NCI-H146 (cell line): ENCODE measurements around the gene LIMA1.
"Not testable (repeated sequence)": the region's sequence is repeated elsewhere in the genome, so short reads cannot be mapped to it uniquely, and the experiment has no call there.

ENCODE experiments used
- DNase-seq: peaks from one replicate; lab custom pipeline; 2025; lab: John Stamatoyannopoulos, UW

Gene LIMA1

DNA sequence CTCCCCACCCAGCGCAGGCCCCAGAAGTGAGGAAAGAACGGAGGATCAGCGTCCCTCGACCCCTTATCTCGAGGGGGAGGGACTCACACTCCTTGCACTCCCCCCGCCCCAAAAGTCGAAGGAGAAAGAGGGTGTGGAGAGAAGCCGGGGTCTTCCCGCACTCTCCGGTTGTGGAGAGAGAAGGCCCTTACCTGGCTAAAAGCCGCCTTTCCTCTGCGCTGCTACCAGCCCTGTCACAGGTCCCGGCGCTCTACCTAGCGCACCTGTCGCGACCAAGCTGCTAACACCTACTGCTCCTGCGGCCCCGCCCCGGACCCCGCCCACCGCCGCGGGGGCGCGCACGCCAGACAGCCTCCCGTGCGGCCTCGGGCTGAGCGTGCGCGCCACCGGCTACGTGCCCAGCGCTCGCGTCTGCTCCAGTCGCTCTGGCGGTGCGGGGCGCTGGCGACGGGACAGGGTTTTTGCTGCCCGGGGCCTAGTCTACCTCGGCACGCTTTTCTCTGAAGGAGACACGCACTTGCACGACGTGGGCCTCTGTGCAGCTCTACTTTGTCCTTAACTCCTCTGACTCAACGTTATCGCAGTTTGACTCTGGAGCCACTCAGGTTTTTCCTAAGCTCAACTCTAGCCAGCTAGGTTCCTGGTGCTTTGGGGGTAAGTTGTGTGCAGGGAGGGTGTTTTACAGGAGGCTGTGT, at the start of gene LIMA1:
TSS of gene LIMA1 (minus strand) at position 292 of the 695 bp plus-strand sequence. CDS start 34,769 bp downstream, outside the sequence.
- peak; percentile 94 for DNase-seq

DNA sequence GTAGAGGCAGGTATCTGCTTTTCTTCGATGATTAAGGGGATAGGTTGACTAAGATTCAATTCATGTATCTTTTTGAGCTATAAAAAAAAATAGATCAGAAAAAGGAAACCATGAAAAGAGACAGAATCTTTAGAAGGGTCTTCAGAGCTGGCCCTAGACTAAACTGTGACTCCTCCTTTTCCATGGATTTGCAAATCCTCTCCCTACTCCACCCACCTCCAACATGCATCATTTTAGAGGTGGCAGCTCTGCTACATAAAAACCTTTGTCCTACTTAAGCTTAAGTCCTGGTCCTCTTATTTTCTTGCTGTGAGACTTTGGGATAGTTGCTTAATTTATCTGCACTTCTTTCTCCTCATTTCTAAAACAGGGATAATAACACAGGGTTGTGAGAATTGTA, 48.4 kb upstream of the LIMA1 start:
- DNase-seq, result no peak

DNA sequence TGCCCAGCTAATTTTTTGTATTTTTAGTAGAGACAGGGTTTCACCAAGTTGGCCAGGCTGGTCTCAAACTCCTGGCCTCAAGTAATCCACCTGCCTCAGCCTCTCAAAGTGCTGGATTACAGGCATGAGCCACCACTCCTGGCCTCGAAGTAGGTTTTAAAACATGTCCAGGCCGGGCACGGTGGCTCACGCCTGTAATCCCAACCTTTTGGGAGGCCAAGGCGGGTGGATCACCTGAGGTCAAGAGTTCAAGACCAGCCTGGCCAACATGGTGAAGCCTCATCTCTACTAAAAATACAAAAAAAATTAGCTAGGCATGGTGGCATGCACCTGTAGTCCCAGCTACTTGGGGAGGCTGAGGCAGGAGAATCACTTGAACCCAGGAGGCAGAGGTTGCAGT, 45.3 kb upstream of the LIMA1 start:
- not testable (repeated sequence) for DNase-seq

DNA sequence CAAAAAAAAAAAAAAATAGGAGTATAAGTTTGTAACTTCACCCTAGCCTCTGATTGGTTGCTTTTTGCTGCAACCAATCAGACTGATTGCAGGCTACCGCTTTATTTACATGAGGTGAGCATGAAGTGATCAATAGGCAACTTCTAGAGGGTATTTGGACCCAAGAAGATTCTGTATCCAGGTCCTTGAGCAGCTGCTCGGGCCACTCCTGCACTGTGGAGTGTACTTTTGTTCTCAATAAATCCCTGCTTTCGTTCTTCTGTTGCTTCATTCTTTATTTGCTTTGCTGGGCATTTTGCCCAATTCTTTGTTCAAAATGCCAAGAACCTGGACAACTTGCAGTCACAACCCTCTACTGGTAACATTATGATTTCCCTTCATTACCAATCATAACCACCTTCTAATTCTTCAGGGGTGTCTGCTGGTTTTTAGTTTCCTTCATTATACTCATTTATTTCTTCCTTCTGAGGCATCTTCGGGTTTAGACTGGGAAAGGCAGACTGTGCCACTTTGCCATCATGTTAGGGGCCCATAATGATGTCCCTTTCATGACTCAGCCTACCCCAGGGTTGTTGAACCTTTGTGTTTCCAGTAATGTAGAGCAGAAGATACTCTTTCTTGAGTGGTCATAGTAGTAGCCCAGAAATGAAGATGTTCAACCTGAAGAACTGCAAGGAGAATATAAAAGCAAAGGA, 43.4 kb upstream of the LIMA1 start:
- no peak for DNase-seq

DNA sequence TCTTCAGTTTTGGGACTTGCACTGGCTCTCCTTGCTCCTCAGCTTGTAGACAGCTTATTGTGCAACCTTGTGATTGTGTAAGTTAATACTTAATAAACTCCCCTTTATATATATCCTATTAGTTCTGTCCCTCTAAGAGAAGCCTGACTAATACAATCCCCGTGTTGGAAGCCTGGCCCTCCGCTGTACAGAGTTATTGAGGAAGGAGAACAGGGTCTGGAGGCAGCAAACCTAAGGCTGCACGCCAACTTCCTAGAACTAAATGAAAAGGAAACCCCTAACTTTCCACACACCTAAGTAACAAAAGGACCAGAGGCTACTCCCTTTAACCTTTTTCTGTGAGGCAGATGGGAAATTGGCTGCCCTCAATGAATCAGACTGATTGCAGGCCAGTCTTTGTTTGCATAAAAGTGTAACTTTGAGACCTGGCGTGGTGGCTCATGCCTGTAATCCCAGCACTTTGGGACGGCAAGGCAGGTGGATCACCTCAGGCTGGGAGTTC, 42.6 kb upstream of the LIMA1 start:
- DNase-seq, result no peak

DNA sequence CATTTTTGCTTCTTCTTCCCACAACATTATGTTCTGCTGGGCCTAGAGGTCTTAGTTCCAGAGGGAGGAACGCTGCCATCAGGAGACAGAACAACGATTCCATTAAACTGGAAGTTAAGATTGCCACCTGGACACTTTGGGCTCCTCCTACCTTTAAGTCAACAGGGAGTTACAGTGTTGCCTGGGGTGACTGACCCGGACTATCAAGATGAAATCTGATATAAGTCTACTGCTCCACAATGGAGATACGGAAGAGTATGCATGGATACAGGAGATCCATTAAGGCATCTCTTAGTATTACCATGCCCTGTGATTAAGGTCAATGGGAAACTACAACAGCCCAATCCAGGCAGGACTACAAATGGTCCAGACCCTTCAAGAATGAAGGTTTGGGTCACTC, 41.5 kb upstream of the LIMA1 start:
- peak; percentile 10 for DNase-seq

DNA sequence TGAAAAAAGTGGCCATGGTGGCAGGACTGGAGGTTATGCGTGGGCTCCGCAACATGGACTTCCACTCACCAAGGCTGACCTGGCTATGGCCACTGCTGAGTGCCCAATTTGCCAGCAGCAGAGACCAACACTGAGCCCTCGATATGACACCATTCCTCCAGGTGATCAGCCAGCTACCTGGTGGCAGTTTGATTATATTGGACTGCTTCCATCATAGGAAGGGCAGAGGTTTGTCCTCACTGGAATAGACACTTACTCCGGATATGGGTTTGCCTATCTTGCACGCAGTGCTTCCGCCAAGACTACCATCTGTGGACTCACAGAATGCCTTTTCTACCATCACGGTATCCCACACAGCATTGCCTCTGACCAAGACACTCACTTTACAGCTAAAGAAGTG, 40.8 kb upstream of the LIMA1 start:
- DNase-seq, result not testable (repeated sequence)

DNA sequence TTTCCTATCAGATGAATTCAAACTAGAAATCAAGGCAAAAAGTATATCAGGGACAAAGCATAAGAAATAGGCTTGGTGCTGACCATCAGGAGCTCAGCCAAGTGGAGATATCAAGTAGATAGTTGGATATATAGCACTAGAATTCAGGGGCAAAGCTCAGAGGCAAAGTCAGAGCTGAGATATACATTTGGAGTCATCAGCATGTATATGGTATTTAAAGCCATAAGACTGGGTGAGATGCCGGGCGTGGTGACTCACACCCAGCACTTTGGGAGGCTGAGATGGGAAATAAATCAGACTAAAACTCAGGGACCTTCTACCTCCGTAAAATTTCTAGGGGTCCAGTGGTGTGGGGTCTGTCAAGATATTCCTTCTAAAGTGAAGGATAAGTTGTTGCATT, 38.9 kb upstream of the LIMA1 start:
- DNase-seq, result no peak

DNA sequence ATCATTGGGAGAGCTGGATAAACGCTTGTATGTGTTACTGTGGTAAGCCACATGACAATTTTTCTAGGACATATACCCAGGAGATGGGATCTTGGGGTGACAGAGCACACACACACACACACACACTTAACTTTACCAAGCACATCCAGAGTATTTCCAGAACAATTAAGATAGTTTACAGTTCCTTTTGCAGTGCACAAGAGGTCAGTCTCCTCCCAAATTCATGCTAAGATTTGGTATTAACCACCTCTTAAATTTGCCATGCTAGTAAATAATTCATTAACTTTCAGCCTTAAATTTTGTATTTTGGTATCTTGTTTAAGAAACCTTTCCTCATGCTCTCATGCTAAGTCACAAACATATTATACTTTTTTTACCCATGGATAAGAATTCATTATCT, 33.9 kb upstream of the LIMA1 start:
- no peak for DNase-seq

DNA sequence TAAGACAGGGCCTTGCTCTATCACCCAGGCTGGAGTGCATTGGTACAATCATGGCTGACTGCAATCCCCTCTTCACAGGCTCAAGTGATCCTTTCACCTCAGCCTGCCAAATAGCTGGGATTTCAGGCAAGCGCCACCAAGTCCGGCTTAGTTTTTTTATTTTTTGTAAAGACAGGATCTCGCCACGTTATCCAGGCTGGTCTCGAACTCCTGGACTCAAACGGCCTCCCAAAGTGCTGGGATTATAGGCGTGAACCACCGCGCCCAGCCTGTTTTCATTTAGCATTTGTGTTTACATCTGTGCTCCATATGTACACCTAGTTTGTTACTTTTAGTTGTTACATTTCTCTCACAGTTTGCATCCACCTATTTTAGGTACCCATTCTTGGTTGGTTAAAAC, 32.5 kb upstream of the LIMA1 start:
- DNase-seq, result no peak

DNA sequence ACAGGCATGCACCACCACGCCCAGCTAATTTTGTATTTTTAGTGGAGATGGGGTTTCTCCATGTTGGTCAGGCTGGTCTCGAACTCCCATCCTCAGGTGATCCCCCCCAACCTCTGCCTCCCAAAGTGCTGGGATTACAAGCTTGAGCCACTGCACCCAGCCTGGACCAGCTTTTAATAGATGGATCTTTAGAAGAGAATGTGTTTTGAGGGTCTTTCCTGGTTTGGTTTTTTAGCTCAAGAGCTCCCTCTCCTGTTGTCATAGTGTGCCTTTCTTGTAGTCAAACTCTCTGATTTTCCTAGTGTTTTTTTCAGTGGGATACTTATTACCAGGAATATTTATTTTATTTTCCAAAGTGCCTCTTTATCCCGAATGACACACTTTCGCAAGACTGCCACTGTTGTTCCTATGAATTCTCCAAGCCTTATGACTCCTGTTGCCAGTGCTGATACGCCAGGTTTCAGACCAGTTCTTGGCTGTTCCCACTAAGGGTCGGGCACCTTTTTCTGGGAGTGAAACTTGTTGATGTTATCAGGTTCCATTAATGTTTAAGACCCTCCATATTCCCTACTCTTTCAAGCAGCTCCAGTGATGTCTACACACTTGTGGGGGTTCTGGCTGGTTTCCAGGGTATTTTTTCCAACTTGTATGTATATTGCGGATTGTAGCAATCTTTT, 31.5 kb upstream of the LIMA1 start:
- DNase-seq, result peak; percentile 21

DNA sequence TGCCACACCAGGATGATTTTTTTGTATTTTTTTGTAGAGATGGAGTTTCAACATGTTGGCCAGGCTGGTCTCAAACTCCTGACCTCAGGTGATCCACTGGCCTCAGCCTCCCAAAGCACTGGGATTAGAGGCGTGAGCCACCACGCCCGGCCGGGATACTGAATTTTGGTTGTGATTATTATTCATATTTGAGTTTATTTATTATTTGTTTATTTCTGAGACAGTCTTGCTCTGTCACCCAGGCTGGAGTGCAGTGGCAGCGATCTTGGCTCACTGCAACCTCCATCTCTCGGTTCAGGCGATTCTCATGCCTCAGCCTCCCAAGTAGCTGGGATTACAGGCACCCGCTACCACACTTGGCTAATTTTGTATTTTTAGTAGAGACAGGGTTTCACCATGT, 30.7 kb upstream of the LIMA1 start:
- not testable (repeated sequence) for DNase-seq

DNA sequence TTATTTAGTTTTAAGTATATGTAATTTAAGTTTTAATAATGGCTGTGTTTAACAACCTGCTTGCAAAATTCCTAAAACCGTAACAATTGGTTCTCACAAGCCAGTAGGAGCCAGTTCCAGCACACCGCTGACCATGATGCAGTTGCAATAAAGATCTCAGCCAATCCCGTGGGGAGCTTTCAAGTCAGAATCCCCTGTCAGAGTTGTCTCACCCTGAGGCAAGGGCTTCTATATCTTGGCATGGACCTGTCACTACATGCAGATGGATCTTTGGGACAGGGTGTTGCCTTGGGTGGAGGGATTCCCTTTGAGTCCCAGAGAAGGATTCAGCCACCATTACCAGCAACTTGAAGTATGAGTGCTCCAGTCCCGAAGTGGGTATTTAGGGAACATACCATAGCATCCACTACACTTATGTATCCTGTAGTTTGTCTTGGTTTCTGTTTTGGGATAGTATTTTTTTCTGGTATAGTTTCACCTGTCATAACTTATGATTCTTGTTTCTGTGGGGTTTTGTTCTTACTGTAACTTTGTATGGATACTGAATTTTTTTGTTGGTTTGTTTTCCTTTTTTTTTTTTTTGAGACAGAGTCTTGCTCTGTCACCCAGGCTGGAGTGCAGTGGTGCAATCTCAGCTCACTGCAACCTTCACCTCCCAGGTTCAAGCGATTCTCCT, 30.1 kb upstream of the LIMA1 start:
- DNase-seq, result no peak

DNA sequence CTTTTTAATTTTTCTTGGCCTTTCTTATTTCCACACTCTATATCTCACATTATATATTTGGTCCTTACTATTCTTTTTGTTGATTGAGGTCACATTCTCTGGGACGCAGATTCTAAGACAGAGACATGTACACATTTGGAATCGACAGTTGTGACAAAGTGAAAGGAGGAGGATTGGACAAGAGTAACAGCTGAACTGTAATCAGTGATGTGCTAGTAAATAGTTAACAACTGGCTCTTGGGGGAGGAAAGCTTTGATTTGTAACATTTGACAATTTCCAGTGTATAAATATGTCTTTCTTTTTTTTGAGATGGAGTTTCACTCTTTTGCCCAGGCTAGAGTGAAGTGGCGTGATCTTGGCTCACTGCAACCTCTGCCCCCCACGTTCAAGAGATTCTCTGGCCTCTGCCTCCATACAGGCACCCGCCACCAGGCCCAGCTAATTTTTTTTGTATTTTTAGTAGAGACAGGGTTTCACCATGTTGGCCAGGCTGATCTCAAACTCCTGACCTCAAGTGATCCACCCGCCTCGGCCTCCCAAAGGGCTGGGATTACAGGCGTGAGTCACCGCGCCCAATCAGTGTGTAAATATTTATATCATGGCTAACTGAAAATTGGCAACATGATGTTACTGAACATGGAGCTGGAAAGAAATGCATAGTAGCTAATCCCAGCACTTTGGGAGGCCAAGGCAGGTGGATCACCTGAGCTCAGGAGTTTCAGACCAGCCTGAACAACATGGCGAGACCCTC, 28.7 kb upstream of the LIMA1 start:
- not testable (repeated sequence) for DNase-seq

DNA sequence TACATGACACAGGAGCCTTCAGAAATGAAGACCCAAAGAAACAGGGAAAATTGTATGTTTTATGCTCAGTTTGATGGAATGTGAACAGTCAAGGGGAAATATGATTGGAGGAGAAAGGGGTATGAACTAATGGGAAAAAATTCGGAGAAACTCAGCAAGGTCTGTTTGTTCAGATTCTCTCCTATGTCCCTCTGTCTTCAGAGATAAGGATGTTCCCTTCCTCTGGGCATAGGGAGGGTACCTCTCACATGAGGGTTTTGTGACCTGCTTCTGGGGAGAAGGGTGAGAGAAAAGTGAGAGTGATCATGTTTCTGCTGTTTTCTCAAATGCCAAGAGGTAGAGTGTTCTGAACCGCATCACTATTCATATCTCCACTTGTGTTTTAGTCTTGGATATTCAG, 26.6 kb upstream of the LIMA1 start:
- DNase-seq, result no peak

DNA sequence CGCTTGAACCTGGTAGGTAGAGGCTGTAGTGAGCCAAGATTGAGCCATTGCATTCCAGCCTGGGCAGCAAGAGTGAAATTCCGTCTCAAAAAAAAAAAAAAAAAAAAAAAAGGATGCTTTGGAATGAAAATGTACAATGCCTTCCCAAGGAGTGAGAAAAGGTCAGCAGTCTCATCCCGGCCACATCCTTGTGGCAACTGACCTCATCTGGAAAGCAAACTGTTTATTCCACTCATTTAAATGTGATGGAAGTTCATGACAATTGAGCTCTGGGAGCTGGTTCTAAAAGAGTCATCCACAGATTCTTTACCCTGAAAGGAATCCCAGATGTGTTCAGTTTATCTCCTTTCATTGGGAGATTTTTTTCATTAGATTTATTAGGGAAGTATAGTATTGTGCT, 19.4 kb upstream of the LIMA1 start:
- DNase-seq, result no peak

DNA sequence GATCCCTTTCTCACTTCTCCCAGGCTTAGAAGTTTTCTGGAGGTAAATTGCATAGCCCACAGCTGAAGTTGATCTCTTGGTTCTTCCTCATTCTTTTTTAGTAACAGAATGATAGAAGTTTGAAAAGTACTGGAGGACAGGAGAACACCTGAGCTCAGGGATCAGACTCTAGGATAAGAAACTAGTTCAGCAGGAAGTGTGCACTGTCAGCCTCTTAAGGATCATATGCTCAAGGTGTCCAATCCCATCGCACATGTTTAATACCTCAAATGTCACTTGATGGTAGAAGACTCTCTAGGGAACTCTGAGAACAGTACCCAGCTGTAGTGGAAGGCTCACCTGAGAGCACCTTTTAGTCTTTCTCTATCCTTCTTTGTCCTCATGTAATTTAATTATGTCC, 14.7 kb upstream of the LIMA1 start:
- no peak for DNase-seq

DNA sequence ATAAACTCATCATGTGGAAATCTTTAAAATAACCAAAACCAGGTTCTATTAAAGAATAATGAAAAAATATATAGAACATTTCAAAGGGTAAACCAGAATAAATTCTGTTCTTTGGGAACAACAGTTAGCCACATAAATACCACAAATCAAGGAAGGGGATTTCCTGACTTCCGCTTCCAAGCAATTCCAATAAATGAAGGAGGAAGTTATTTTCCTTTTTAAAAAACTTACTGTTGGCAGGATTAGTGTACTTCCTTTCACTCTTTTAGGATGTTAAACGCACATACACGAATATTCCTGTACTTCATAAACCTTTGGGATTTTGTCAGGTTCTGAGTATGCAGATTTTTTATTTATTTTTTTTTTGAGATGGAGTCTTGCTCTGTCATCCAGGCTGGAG, 13.7 kb upstream of the LIMA1 start:
- DNase-seq, result no peak

DNA sequence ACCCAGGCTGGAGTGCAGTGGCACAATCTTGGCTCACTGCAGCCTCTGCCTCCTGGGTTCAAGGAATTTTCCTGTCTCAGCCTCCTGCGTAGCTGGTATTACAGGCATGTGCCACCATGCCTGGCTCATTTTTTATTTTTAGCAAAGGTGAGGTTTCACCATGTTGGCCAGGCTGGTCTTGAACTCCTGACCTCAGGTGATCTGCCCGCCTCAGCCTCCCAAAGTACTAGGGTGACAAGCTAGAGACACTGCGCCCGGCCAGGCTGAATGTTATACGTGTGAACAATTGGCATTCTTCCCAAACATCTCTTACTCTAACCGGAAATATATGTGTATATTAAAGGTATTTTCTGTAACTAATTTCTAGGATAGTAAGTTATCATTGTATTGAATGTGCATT, 13.2 kb upstream of the LIMA1 start:
- no peak for DNase-seq

DNA sequence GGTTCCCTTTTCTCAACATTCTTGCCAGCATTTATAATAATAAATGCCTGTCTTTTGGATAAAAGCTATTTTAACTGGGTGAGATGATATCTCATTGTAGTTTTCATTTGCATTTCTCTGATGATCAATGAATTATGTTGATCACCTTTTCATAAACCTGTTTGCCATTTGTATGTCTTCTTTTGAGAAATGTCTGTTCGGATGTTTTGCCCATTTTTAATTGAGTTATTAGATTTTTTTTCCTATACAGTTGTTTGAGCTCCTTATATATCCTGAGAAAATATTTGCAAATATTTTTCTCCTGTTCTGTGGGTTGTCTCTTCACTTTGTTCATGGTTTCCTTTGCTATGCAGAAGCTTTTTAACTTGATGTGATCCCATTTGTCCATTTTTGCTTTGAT, 8.1 kb upstream of the LIMA1 start:
- DNase-seq, result no peak

DNA sequence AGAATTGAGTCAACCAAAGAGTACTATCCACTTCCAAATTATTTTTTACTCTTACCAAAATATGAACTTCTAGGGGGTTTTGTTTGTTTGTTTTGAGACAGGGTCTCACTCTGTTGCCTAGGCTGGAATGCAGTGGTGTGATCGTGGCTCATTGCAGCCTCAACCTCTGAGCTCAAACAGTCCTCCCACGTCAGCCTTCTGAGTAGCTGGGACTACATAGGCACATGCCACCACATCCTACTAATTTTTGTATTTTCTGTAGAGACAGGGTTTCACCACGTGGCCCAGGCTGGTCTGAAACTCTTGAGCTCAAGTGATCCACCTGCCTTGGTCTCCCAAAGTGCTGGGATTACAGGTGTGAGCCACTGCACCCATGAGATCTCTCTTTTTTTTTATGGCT, 7.4 kb upstream of the LIMA1 start:
- DNase-seq, result not testable (repeated sequence)

DNA sequence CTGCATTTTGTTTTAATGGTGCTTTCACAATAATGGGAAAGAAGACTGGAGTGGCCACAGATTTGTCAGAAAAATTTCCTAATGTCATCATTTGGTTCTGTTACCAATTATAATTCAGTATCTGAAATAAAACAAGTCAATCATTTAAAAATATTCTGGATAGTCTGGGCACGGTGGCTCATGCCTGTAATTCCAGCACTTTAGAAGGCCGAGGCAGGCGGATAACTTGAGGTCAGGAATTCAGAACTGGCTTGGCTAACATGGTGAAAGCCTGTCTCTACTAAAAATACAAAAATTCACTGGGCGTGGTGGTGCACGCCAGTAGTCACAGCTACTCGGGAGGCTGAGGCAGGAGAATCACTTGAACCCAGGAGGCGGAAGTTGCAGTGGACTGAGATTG, 4.0 kb upstream of the LIMA1 start:
- no peak for DNase-seq
